NB4 (cell line): ENCODE data around the gene TACC2.

Experiments
- CTCF ChIP-seq: IDR thresholded peaks from one replicate; pipeline ENCODE4 v1.5.1; 2012; ENCODE audit warnings: low read depth, low read length
- MAX ChIP-seq: IDR thresholded peaks from 2 replicates; pipeline ENCODE4 v1.6.1; 2011; ENCODE audit warnings: low read depth, low read length
- MYC ChIP-seq: IDR thresholded peaks from 2 replicates; pipeline ENCODE4 v1.6.1; 2011; ENCODE audit warnings: low read depth, low read length
- POLR2A ChIP-seq: IDR thresholded peaks from 2 replicates; pipeline ENCODE4 v1.6.1; 2011; ENCODE audit warnings: mild to moderate bottlenecking; ENCODE audit not compliant: insufficient read length; ENCODE audit errors: extremely low read depth

- TF ChIP-seq CTCF (no peak), POLR2A (no peak), MYC (no peak), MAX (no peak)
These were observed 110.0 kb downstream of the TACC2 start for GRCh38 chr10:122098924-122099323.
